B cell (primary cell): ENCODE measurements around the gene TAT. TPM values are rescaled to one million over a fixed set of nuclear protein-coding genes. Genes with fewer than 3 reads are reported as not detected.
A peak's percentile ranks its signal among the peaks of the same experiment; 100 is the strongest.
"Not testable (repeated sequence)": the region's sequence is repeated elsewhere in the genome, so short reads cannot be mapped to it uniquely, and the experiment has no call there.

Experiments used
- ATAC-seq: fragments of 200-7000 bp; cut with Tn5 transposase; one replicate; pipeline ENCODE4 v1.10.0; 2021; ENCODE audit warnings: low read depth, mild to moderate bottlenecking, moderate number of reproducible peaks, moderate library complexity
- CTCF ChIA-PET: fragments of 350-600 bp; sonication (Branson Sonifier 250); formaldehyde crosslinking; loops from one replicate; lab custom pipeline; 2021; ENCODE audit warnings: antibody characterized with exemption, inconsistent platforms; lab: Charles Lee
- POLR2A ChIA-PET: fragments of 350-600 bp; sonication (Branson Sonifier 250); formaldehyde crosslinking; loops from one replicate; lab custom pipeline; 2021; ENCODE audit warnings: antibody characterized with exemption; lab: Charles Lee
- DNase-seq: peaks from one replicate; pipeline ENCODE4 v3.0.0; 2013
- H2AFZ ChIP-seq: 2 replicates; pipeline ENCODE4 v1.6.1; 2012; ENCODE audit warnings: mild to moderate bottlenecking, low read depth, low read length; ENCODE audit not compliant: insufficient read depth, poor library complexity, severe bottlenecking
- H3K27ac ChIP-seq, 2 donors: 1 replicate in 1 of 2; 2 replicates in 1 of 2; pipeline ENCODE4 v1.5.1; 2012 to 2013; ENCODE audit warnings: low read length in 2 of 2, mild to moderate bottlenecking in 2 of 2, moderate library complexity in 1 of 2
- H3K27me3 ChIP-seq, 4 experiments: fragments of 200-600 bp in 1 of 4; sonication (generic) in 1 of 4; replicated peaks in 1 of 4; 1 replicate in 2 of 4; 2 replicates in 2 of 4; pipeline versions ENCODE4 v1.6.1 to v1.7.0; 2013 to 2016; ENCODE audit warnings: low read length in 3 of 4, mild to moderate bottlenecking in 2 of 4, mixed read lengths in 1 of 4, moderate library complexity in 1 of 4; ENCODE audit not compliant: insufficient read depth in 4 of 4, control insufficient read depth in 3 of 4; ENCODE audit errors: control extremely low read depth in 1 of 4
- H3K36me3 ChIP-seq, 2 experiments: replicated peaks in 1 of 2; 1 replicate in 1 of 2; 2 replicates in 1 of 2; pipeline versions ENCODE4 v1.6.1 to v1.7.1; 2013; ENCODE audit warnings: low read length in 1 of 2; ENCODE audit not compliant: insufficient read depth in 2 of 2, control insufficient read depth in 1 of 2; ENCODE audit errors: control extremely low read depth in 1 of 2, extremely low read depth in 1 of 2
- H3K4me1 ChIP-seq, 2 donors: fragments of 200-600 bp in 1 of 2; sonication (generic) in 1 of 2; 1 replicate in 1 of 2; 2 replicates in 1 of 2; pipeline versions ENCODE4 v1.5.1 to v1.6.1; 2013 to 2017; ENCODE audit warnings: low read length in 2 of 2; ENCODE audit not compliant: control insufficient read depth in 2 of 2, insufficient read depth in 2 of 2
- H3K4me2 ChIP-seq: replicated peaks from 2 replicates; pipeline ENCODE3; 2012; ENCODE audit warnings: mild to moderate bottlenecking, low read depth, low read length; ENCODE audit not compliant: poor library complexity, severe bottlenecking
- H3K4me3 ChIP-seq, 5 experiments: fragments of 200-600 bp in 1 of 5; sonication (generic) in 1 of 5; 1 replicate in 3 of 5; 2 replicates in 2 of 5; pipeline versions ENCODE4 v1.5.1 to v1.7.0; 2011 to 2016; ENCODE audit warnings: low read length in 4 of 5, mild to moderate bottlenecking in 4 of 5, low read depth in 2 of 5, control low read depth in 1 of 5, moderate library complexity in 1 of 5; ENCODE audit not compliant: insufficient read depth in 1 of 5; ENCODE audit errors: control extremely low read depth in 1 of 5, extremely low read depth in 1 of 5
- H3K79me2 ChIP-seq: fragments of 200-600 bp; sonication (generic); one replicate; pipeline ENCODE4 v1.6.0; 2016; ENCODE audit warnings: low read length; ENCODE audit not compliant: control insufficient read depth, insufficient read depth
- H3K9ac ChIP-seq: fragments of 200-600 bp; sonication (generic); 2 replicates; pipeline ENCODE4 v1.6.1; 2017; ENCODE audit warnings: mild to moderate bottlenecking, low read length, moderate library complexity
- H3K9me3 ChIP-seq, 3 donors: one replicate each; pipeline versions ENCODE4 v1.6.1 to v1.7.1; 2013; ENCODE audit warnings: low read length in 2 of 3; ENCODE audit not compliant: control insufficient read depth in 2 of 3, insufficient read depth in 1 of 3; ENCODE audit errors: control extremely low read depth in 1 of 3
- H4K20me1 ChIP-seq: 2 replicates; pipeline ENCODE4 v1.6.0; 2012; ENCODE audit warnings: mild to moderate bottlenecking, low read length; ENCODE audit not compliant: insufficient read depth, control insufficient read depth, poor library complexity, severe bottlenecking
- H3K27ac Mint-ChIP-seq: one replicate; pipeline ENCODE4 v1.8.0; 2021; ENCODE audit warnings: mixed read lengths
- H3K27me3 Mint-ChIP-seq: one replicate; pipeline ENCODE4 v1.8.0; 2021; ENCODE audit warnings: mixed read lengths
- H3K4me1 Mint-ChIP-seq: one replicate; pipeline ENCODE4 v1.8.0; 2021; ENCODE audit warnings: mixed read lengths
- H3K4me3 Mint-ChIP-seq: one replicate; pipeline ENCODE4 v1.8.0; 2021; ENCODE audit warnings: mixed read lengths
- H3K9me3 Mint-ChIP-seq: one replicate; pipeline ENCODE4 v1.8.0; 2022; ENCODE audit warnings: mixed read lengths; ENCODE audit not compliant: insufficient read depth
- WGBS: methylation state at CpG from one replicate; pipeline ENCODE4 v1.1.5; 2013; ENCODE audit warnings: missing lambda C conversion rate; ENCODE audit not compliant: insufficient coverage; 5-methylcytosine and 5-hydroxymethylcytosine counted together
- intact Hi-C: fragments of 100-400 bp; cut with micrococcal nuclease; formaldehyde crosslinking; loops from one replicate; pipeline ENCODE4 v1.10.0; 2022
- polyA plus RNA-seq: library from polyadenylated mRNA; depleted of rRNA; stranded (reverse); fragments of >200 nt; gene quantifications from 2 replicates; pipeline ENCODE4 v1.2.3, GENCODE V29; 2012
- total RNA-seq, 2 donors: library from RNA; stranded (reverse); fragments of 120-200 nt in 1 of 2; gene quantifications; 1 replicate in 1 of 2; 2 replicates in 1 of 2; pipeline versions ENCODE4 v1.2.3 to v1.2.4, GENCODE V29; 2013 to 2022
- TF ChIP-seq, protein P1 (sequence below): fragments of 200-600 bp; IDR thresholded peaks from one replicate; pipeline ENCODE4 v1.8.0; 2022; ENCODE audit warnings: antibody characterized with exemption, mild to moderate bottlenecking

TAT gene
- total and polyA plus RNA-seq, 2 donors (not counting 1 experiment from before 2014, with no cell fraction given) = not detected

DNA sequence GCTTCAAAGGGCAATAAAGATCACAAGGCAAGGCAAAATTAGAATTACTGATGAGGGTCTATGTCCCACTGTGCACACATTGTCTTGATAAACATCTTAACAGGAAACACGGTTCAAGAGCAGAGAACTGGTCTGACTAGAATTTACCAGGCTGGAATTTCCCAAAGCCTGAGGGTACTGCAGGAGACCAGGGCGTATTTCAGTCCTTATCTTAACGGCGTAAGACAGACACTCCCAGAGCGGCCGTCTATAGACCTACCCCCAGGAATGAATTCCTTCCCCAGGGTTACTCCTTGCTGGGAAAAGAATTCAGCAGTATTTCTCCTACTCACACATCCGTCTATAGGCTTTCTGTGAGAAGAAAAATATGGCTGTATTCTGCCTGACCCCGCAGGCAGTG is 15.0 kb downstream of the TAT start:
- 96% methylated on average over 6 of the region's 8 CpGs for WGBS
- POLR2A ChIA-PET, DNase-seq, H3K9me3 Mint-ChIP-seq, H3K27ac ChIP-seq, H3K27me3 ChIP-seq, H3K27me3 Mint-ChIP-seq, H4K20me1 ChIP-seq, ATAC-seq, H3K4me3 ChIP-seq, H3K9ac ChIP-seq, H3K79me2 ChIP-seq, H3K36me3 ChIP-seq, H3K4me2 ChIP-seq, H3K4me3 Mint-ChIP-seq, H2AFZ ChIP-seq: not testable (repeated sequence)
- H3K4me1 ChIP-seq = peaks cover 30 to 31% of the 10 kb centered on the region in 2 donors
- H3K9me3 ChIP-seq = peaks cover 4 to 15% (median 6%) of the 10 kb centered on the region in 3 donors
- intact Hi-C loops = loop anchor here (5.0 to 10.0 kb wide), 3 partner anchors 335 to 1103 kb away; partner anchors contain the start of genes IST1 and VAC14
- CTCF ChIA-PET = interaction anchor here (2.9 kb wide), 1 partner anchor 49 kb away, joined by 16 read pairs; no protein-coding TSS in a partner anchor
- H3K4me1 Mint-ChIP-seq = peaks cover 30% of the 10 kb centered on the region
- peak overlapping the region; percentile 26 for H3K27ac Mint-ChIP-seq

DNA sequence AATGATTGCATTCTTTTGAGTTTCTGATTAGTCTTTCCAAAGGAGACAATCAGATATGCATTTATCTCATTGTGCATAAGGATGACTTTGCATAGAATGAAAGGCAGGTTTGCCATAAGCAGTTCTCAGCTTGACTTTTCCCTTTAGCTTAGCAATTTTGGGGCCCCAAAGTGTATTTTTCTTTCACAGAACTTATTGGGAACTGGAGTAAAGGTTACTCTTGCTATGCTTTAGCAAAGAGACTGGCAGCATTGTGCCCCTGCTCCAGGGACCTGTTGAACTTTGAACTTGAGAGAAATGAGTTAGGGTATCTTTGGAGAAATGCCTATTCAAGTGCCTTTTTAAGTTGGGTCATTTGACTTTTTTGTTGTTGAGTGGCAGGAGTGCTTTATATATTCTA is 17.0 kb downstream of the TAT start:
- no peaks in the 10 kb centered on the region for H3K27me3 Mint-ChIP-seq
- TF ChIP-seq, protein P1, sequence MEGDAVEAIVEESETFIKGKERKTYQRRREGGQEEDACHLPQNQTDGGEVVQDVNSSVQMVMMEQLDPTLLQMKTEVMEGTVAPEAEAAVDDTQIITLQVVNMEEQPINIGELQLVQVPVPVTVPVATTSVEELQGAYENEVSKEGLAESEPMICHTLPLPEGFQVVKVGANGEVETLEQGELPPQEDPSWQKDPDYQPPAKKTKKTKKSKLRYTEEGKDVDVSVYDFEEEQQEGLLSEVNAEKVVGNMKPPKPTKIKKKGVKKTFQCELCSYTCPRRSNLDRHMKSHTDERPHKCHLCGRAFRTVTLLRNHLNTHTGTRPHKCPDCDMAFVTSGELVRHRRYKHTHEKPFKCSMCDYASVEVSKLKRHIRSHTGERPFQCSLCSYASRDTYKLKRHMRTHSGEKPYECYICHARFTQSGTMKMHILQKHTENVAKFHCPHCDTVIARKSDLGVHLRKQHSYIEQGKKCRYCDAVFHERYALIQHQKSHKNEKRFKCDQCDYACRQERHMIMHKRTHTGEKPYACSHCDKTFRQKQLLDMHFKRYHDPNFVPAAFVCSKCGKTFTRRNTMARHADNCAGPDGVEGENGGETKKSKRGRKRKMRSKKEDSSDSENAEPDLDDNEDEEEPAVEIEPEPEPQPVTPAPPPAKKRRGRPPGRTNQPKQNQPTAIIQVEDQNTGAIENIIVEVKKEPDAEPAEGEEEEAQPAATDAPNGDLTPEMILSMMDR = no peak
- H3K27me3 ChIP-seq = no peaks in the 10 kb centered on the region
- ATAC-seq (no peak), DNase-seq (no peak)
- H3K79me2 ChIP-seq = no peaks in the 10 kb centered on the region
- H3K4me3 Mint-ChIP-seq = no peak overlapping the region
- H3K9ac ChIP-seq = no peak overlapping the region
- H3K9me3 ChIP-seq = peaks cover 4 to 15% (median 6%) of the 10 kb centered on the region in 3 donors
- H3K36me3 ChIP-seq = no peaks in the 10 kb centered on the region
- H3K4me2 ChIP-seq = no peak overlapping the region
- H4K20me1 ChIP-seq = no peaks in the 10 kb centered on the region
- H3K4me1 ChIP-seq = peaks cover 14 to 16% of the 10 kb centered on the region in 2 donors
- H3K9me3 Mint-ChIP-seq = peaks cover 3% of the 10 kb centered on the region
- POLR2A ChIA-PET = no interaction called here
- H3K4me1 Mint-ChIP-seq = peaks cover 14% of the 10 kb centered on the region
- no peak overlapping the region for H2AFZ ChIP-seq
- no peak overlapping the region for H3K4me3 ChIP-seq
- CTCF ChIA-PET = no interaction called here
- intact Hi-C loops = loop anchor here (5.0 to 10.0 kb wide), 3 partner anchors 337 to 1105 kb away; partner anchors contain the start of genes IST1 and VAC14
- H3K27ac ChIP-seq = no peak overlapping the region
- H3K27ac Mint-ChIP-seq = no peak overlapping the region
